CD8-positive, alpha-beta memory T cell (primary cell): ENCODE data around the gene SAP130. TPM values are rescaled to one million over a fixed set of nuclear protein-coding genes. Genes with fewer than 3 reads are reported as not detected.

Source experiments
- CTCF ChIA-PET: fragments of 350-600 bp; sonication (Branson Sonifier 250); formaldehyde crosslinking; loops from one replicate; lab custom pipeline; 2021; ENCODE audit warnings: antibody characterized with exemption; lab: Charles Lee
- POLR2A ChIA-PET: fragments of 350-600 bp; sonication (Branson Sonifier 250); formaldehyde crosslinking; loops from one replicate; lab custom pipeline; 2021; ENCODE audit warnings: antibody characterized with exemption; lab: Charles Lee
- DNase-seq, 5 donors: peaks; one replicate each; pipeline versions ENCODE4 v3.0.0 to v3.0.0-alpha.2; 2020 to 2022; ENCODE audit warnings: mixed read lengths in 1 of 5
- H3K27ac ChIP-seq: one replicate; pipeline ENCODE4 v1.7.0; 2013; ENCODE audit warnings: low read depth, mild to moderate bottlenecking, low read length, moderate library complexity
- H3K27me3 ChIP-seq: 2 replicates; pipeline ENCODE4 v1.7.0; 2013; ENCODE audit warnings: low read length, mild to moderate bottlenecking; ENCODE audit not compliant: insufficient read depth, poor library complexity, severe bottlenecking
- H3K36me3 ChIP-seq: 2 replicates; pipeline ENCODE4 v1.7.0; 2013; ENCODE audit warnings: mild to moderate bottlenecking, low read length, moderate library complexity; ENCODE audit not compliant: insufficient read depth
- H3K4me1 ChIP-seq: 2 replicates; pipeline ENCODE4 v1.7.0; 2013; ENCODE audit warnings: mild to moderate bottlenecking, low read length, moderate library complexity; ENCODE audit not compliant: insufficient read depth
- H3K4me3 ChIP-seq: 2 replicates; pipeline ENCODE4 v1.7.0; 2013; ENCODE audit warnings: mild to moderate bottlenecking, low read length
- H3K9me3 ChIP-seq: 2 replicates; pipeline ENCODE4 v1.7.0; 2013; ENCODE audit warnings: mild to moderate bottlenecking, low read length
- H3K27ac Mint-ChIP-seq, 8 donors: one replicate each; pipeline ENCODE4 v1.8.0; 2020 to 2021; ENCODE audit warnings: mixed read lengths in 8 of 8, mild to moderate bottlenecking in 6 of 8, inconsistent platforms in 3 of 8, moderate library complexity in 3 of 8
- H3K27me3 Mint-ChIP-seq, 2 donors: one replicate each; pipeline ENCODE4 v1.8.0; 2020 to 2021; ENCODE audit warnings: mixed read lengths in 2 of 2, mild to moderate bottlenecking in 1 of 2, moderate library complexity in 1 of 2
- H3K36me3 Mint-ChIP-seq, 3 donors: one replicate each; pipeline ENCODE4 v1.8.0; 2020 to 2021; ENCODE audit warnings: mixed read lengths in 3 of 3, inconsistent platforms in 1 of 3, mild to moderate bottlenecking in 1 of 3
- H3K4me1 Mint-ChIP-seq, 3 donors: one replicate each; pipeline ENCODE4 v1.8.0; 2020 to 2021; ENCODE audit warnings: mixed read lengths in 3 of 3, inconsistent platforms in 1 of 3, mild to moderate bottlenecking in 1 of 3
- H3K4me3 Mint-ChIP-seq, 7 donors: one replicate each; pipeline ENCODE4 v1.8.0; 2020 to 2021; ENCODE audit warnings: mixed read lengths in 7 of 7, mild to moderate bottlenecking in 6 of 7, moderate library complexity in 4 of 7, inconsistent platforms in 2 of 7
- H3K9me3 Mint-ChIP-seq, 5 donors: one replicate each; pipeline ENCODE4 v1.8.0; 2020 to 2022; ENCODE audit warnings: mixed read lengths in 5 of 5, mild to moderate bottlenecking in 3 of 5, moderate library complexity in 2 of 5, inconsistent platforms in 1 of 5
- polyA plus RNA-seq: library from polyadenylated mRNA; unstranded; fragments of 300-500 nt; fragmentation: Illumina TruSeq; gene quantifications from one replicate; pipeline ENCODE4 v1.2.3, GENCODE V29; 2021
- total RNA-seq, 2 experiments: library from RNA; stranded (reverse); gene quantifications; one replicate each; pipeline ENCODE4 v1.2.3, GENCODE V29; 2021

The SAP130 gene
- total and polyA plus RNA-seq, 3 experiments from 2014 or later, result 10.6 to 22.9 (median 22.3) TPM

GRCh38 chr2:127957240-127957639 is 70.6 kb downstream of the SAP130 start:
- Histone ChIP-seq H3K4me1 (no peaks in the 10 kb centered on the region), H3K4me3 (no peak overlapping the region), H3K27me3 (no peaks in the 10 kb centered on the region), H3K27ac (no peak overlapping the region), H3K9me3 (no peaks in the 10 kb centered on the region), H3K36me3 (peaks cover 21% of the 10 kb centered on the region)
- Mint-ChIP-seq H3K4me3 (no peak overlapping the region), H3K9me3 (no peaks in the 10 kb centered on the region), H3K4me1 (peaks cover 0 to 3% (median 1%) of the 10 kb centered on the region in 3 donors), H3K36me3 (peaks cover 10 to 69% (median 27%) of the 10 kb centered on the region in 3 donors), H3K27ac (no peak overlapping the region), H3K27me3 (no peaks in the 10 kb centered on the region)
- DNase-seq, result no peak
- ChIA-PET POLR2A (no interaction called here), CTCF (no interaction called here)

GRCh38 chr2:127954857-127955256 is 73.0 kb downstream of the SAP130 start:
- no peaks in the 10 kb centered on the region for H3K9me3 ChIP-seq
- Mint-ChIP-seq H3K4me1 (peaks cover 0 to 3% (median 1%) of the 10 kb centered on the region in 3 donors), H3K27ac (peak overlapping the region in 1 of 8 donors; percentile 32), H3K4me3 (no peak overlapping the region), H3K9me3 (no peaks in the 10 kb centered on the region), H3K36me3 (peaks cover 7 to 49% (median 13%) of the 10 kb centered on the region in 3 donors), H3K27me3 (no peaks in the 10 kb centered on the region)
- no peak for DNase-seq
- no peak overlapping the region for H3K4me3 ChIP-seq
- no peaks in the 10 kb centered on the region for H3K27me3 ChIP-seq
- ChIA-PET POLR2A (no interaction called here), CTCF (no interaction called here)
- no peaks in the 10 kb centered on the region for H3K4me1 ChIP-seq
- peaks cover 28% of the 10 kb centered on the region for H3K36me3 ChIP-seq
- no peak overlapping the region for H3K27ac ChIP-seq

- Mint-ChIP-seq H3K4me1 (peaks cover 0 to 3% (median 0%) of the 10 kb centered on the region in 3 donors), H3K27ac (no peak overlapping the region), H3K27me3 (no peaks in the 10 kb centered on the region), H3K36me3 (peaks cover 7 to 40% (median 11%) of the 10 kb centered on the region in 3 donors), H3K4me3 (no peak overlapping the region), H3K9me3 (no peaks in the 10 kb centered on the region)
- ChIA-PET POLR2A (no interaction called here), CTCF (no interaction called here)
- no peak overlapping the region for H3K4me3 ChIP-seq
- H3K4me1 ChIP-seq, result no peaks in the 10 kb centered on the region
- DNase-seq, result no peak
- H3K36me3 ChIP-seq, result peaks cover 38% of the 10 kb centered on the region
- no peaks in the 10 kb centered on the region for H3K27me3 ChIP-seq
- no peak overlapping the region for H3K27ac ChIP-seq
- H3K9me3 ChIP-seq, result no peaks in the 10 kb centered on the region
Observed at GRCh38 chr2:127953849-127954248, 74.0 kb downstream of the SAP130 start.

GRCh38 chr2:127953128-127953718 is 74.6 kb downstream of the SAP130 start:
- peaks cover 0 to 3% (median 0%) of the 10 kb centered on the region in 3 donors for H3K4me1 Mint-ChIP-seq
- no peaks in the 10 kb centered on the region for H3K9me3 ChIP-seq
- no peaks in the 10 kb centered on the region for H3K9me3 Mint-ChIP-seq
- H3K4me3 ChIP-seq, result no peak overlapping the region
- ChIA-PET POLR2A (no interaction called here), CTCF (no interaction called here)
- H3K27ac Mint-ChIP-seq, result no peak overlapping the region
- no peaks in the 10 kb centered on the region for H3K27me3 Mint-ChIP-seq
- H3K4me1 ChIP-seq, result no peaks in the 10 kb centered on the region
- DNase-seq, result no peak
- no peak overlapping the region for H3K4me3 Mint-ChIP-seq
- no peak overlapping the region for H3K27ac ChIP-seq
- H3K27me3 ChIP-seq, result no peaks in the 10 kb centered on the region
- H3K36me3 ChIP-seq, result peaks cover 39% of the 10 kb centered on the region
- peaks cover 7 to 34% (median 8%) of the 10 kb centered on the region in 3 donors for H3K36me3 Mint-ChIP-seq

GRCh38 chr2:127951026-127951425 is 76.8 kb downstream of the SAP130 start:
- H3K9me3 ChIP-seq, result no peaks in the 10 kb centered on the region
- H3K4me1 Mint-ChIP-seq, result peaks cover 0 to 3% (median 0%) of the 10 kb centered on the region in 3 donors
- CTCF ChIA-PET, result no interaction called here
- H3K4me1 ChIP-seq, result no peaks in the 10 kb centered on the region
- POLR2A ChIA-PET, result no interaction called here
- H3K9me3 Mint-ChIP-seq, result no peaks in the 10 kb centered on the region
- H3K4me3 ChIP-seq, result no peak overlapping the region
- H3K36me3 Mint-ChIP-seq, result peaks cover 7 to 34% (median 7%) of the 10 kb centered on the region in 3 donors
- H3K27ac Mint-ChIP-seq, result no peak overlapping the region
- no peaks in the 10 kb centered on the region for H3K27me3 Mint-ChIP-seq
- H3K36me3 ChIP-seq, result peaks cover 43% of the 10 kb centered on the region
- no peak overlapping the region for H3K4me3 Mint-ChIP-seq
- H3K27me3 ChIP-seq, result no peaks in the 10 kb centered on the region
- no peak for DNase-seq
- H3K27ac ChIP-seq, result no peak overlapping the region

GRCh38 chr2:127950264-127950663 is 77.6 kb downstream of the SAP130 start:
- H3K4me3 Mint-ChIP-seq, result no peak overlapping the region
- H3K9me3 Mint-ChIP-seq, result no peaks in the 10 kb centered on the region
- H3K4me1 ChIP-seq, result no peaks in the 10 kb centered on the region
- ChIA-PET POLR2A (no interaction called here), CTCF (no interaction called here)
- peak overlapping the region in 1 of 8 donors; percentile 64 for H3K27ac Mint-ChIP-seq
- no peak for DNase-seq
- H3K27me3 ChIP-seq, result no peaks in the 10 kb centered on the region
- H3K36me3 Mint-ChIP-seq, result peaks cover 7 to 37% (median 9%) of the 10 kb centered on the region in 3 donors
- no peak overlapping the region for H3K27ac ChIP-seq
- H3K4me1 Mint-ChIP-seq, result peaks cover 0 to 3% (median 0%) of the 10 kb centered on the region in 3 donors
- no peaks in the 10 kb centered on the region for H3K9me3 ChIP-seq
- H3K36me3 ChIP-seq, result peaks cover 43% of the 10 kb centered on the region
- no peak overlapping the region for H3K4me3 ChIP-seq
- H3K27me3 Mint-ChIP-seq, result no peaks in the 10 kb centered on the region

- H3K27me3 ChIP-seq, result no peaks in the 10 kb centered on the region
- H3K4me3 Mint-ChIP-seq, result no peak overlapping the region
- H3K36me3 ChIP-seq, result peaks cover 30% of the 10 kb centered on the region
- H3K27ac Mint-ChIP-seq, result no peak overlapping the region
- ChIA-PET CTCF (interaction anchor here (1.0 kb wide), 1 partner anchor 14 kb away, joined by 3 read pairs; no protein-coding TSS in a partner anchor), POLR2A (no interaction called here)
- H3K36me3 Mint-ChIP-seq, result peaks cover 7 to 73% (median 21%) of the 10 kb centered on the region in 3 donors
- H3K4me3 ChIP-seq, result no peak overlapping the region
- no peaks in the 10 kb centered on the region for H3K4me1 ChIP-seq
- H3K27me3 Mint-ChIP-seq, result no peaks in the 10 kb centered on the region
- H3K27ac ChIP-seq, result no peak overlapping the region
- H3K9me3 ChIP-seq, result no peaks in the 10 kb centered on the region
- H3K9me3 Mint-ChIP-seq, result no peaks in the 10 kb centered on the region
- no peaks in the 10 kb centered on the region for H3K4me1 Mint-ChIP-seq
- DNase-seq, result no peak
Observed at GRCh38 chr2:127945281-127945680, 82.6 kb downstream of the SAP130 start.

GRCh38 chr2:127943186-127943585 is 84.7 kb downstream of the SAP130 start:
- Mint-ChIP-seq H3K36me3 (peaks cover 7 to 73% (median 21%) of the 10 kb centered on the region in 3 donors), H3K4me1 (no peaks in the 10 kb centered on the region), H3K9me3 (no peaks in the 10 kb centered on the region), H3K27me3 (no peaks in the 10 kb centered on the region), H3K27ac (peak overlapping the region in 1 of 8 donors; percentile 17), H3K4me3 (no peak overlapping the region)
- H3K4me1 ChIP-seq, result no peaks in the 10 kb centered on the region
- H3K27me3 ChIP-seq, result no peaks in the 10 kb centered on the region
- no peak overlapping the region for H3K4me3 ChIP-seq
- ChIA-PET POLR2A (no interaction called here), CTCF (no interaction called here)
- H3K27ac ChIP-seq, result no peak overlapping the region
- H3K36me3 ChIP-seq, result peaks cover 15% of the 10 kb centered on the region
- no peak for DNase-seq
- no peaks in the 10 kb centered on the region for H3K9me3 ChIP-seq
